MCF 10A (cell line): ENCODE data around the gene RAD23A. TPM values are rescaled to one million over a fixed set of nuclear protein-coding genes. Genes with fewer than 3 reads are reported as not detected.
A peak's percentile ranks its signal among the peaks of the same experiment; 100 is the strongest.

ENCODE experiments used
- BruUV-seq: library from RNA; stranded (reverse); fragments of 400-500 nt; replicated peaks from 2 replicates; lab custom pipeline; 2021; lab: Mats Ljungman, UMichigan
- CTCF ChIA-PET: fragments of 300-600 bp; sonication (Branson Sonifier 250); formaldehyde crosslinking; extraction: SDS; loops from one replicate; lab custom pipeline; 2021; ENCODE audit warnings: antibody characterized with exemption, inconsistent platforms; lab: Yijun Ruan, JAX
- POLR2A ChIA-PET: fragments of 300-600, 350-650 bp; sonication (Branson Sonifier 250); formaldehyde crosslinking; extraction: SDS; loops from one replicate; lab custom pipeline; 2020; ENCODE audit warnings: antibody characterized with exemption, inconsistent platforms; lab: Yijun Ruan, JAX
- DNase-seq: peaks from one replicate; pipeline ENCODE4 v3.0.0-alpha.2; 2018; ENCODE audit not compliant: unreplicated experiment
- H3K27ac Mint-ChIP-seq: one replicate; pipeline ENCODE4 v1.8.0; 2022; ENCODE audit warnings: mild to moderate bottlenecking, low read depth, mixed read lengths; ENCODE audit not compliant: unreplicated experiment
- H3K27me3 Mint-ChIP-seq: one replicate; pipeline ENCODE4 v1.8.0; 2022; ENCODE audit warnings: mixed read lengths; ENCODE audit not compliant: insufficient read depth, unreplicated experiment
- H3K36me3 Mint-ChIP-seq: one replicate; pipeline ENCODE4 v1.8.0; 2022; ENCODE audit warnings: mild to moderate bottlenecking, moderate library complexity, mixed read lengths; ENCODE audit not compliant: insufficient read depth, unreplicated experiment
- H3K4me1 Mint-ChIP-seq: one replicate; pipeline ENCODE4 v1.8.0; 2022; ENCODE audit warnings: mixed read lengths; ENCODE audit not compliant: insufficient read depth, unreplicated experiment
- H3K4me3 Mint-ChIP-seq: one replicate; pipeline ENCODE4 v1.8.0; 2022; ENCODE audit warnings: mild to moderate bottlenecking, moderate library complexity, mixed read lengths; ENCODE audit not compliant: unreplicated experiment
- H3K9me3 Mint-ChIP-seq: one replicate; pipeline ENCODE4 v1.8.0; 2022; ENCODE audit warnings: mixed read lengths; ENCODE audit not compliant: unreplicated experiment
- CTCF ChIP-seq: fragments of 200-600 bp; IDR thresholded peaks from one replicate; pipeline ENCODE4 v1.8.0; 2022; ENCODE audit warnings: antibody characterized with exemption, mild to moderate bottlenecking; ENCODE audit not compliant: unreplicated experiment
- intact Hi-C: fragments of 100-400 bp; cut with micrococcal nuclease; formaldehyde crosslinking; loops from 2 replicates; pipeline ENCODE4 v1.14.1; 2022
- total RNA-seq: library from RNA; stranded (reverse); gene quantifications from 2 replicates; pipeline ENCODE4 v1.2.3, GENCODE V29; 2022

Gene RAD23A
- total RNA-seq, 1 experiment from 2014 or later: 219 TPM

- CTCF ChIA-PET: interaction anchor here (0.6 to 1.9 kb wide), 2 partner anchors 14 to 742 kb away, joined by 3 to 6 read pairs; no protein-coding TSS in a partner anchor
- no TSS peak for BruUV-seq
- Mint-ChIP-seq H3K27ac (no peak overlapping the region), H3K36me3 (no peaks in the 10 kb centered on the region), H3K27me3 (no peaks in the 10 kb centered on the region), H3K9me3 (no peaks in the 10 kb centered on the region), H3K4me1 (peaks cover 13% of the 10 kb centered on the region), H3K4me3 (no peak overlapping the region)
- TF ChIP-seq CTCF: no peak
- intact Hi-C loops: no loop called here
- no peak for DNase-seq
- POLR2A ChIA-PET: no interaction called here
Measured at GRCh38 chr19:12991296-12991695, 45.6 kb downstream of the RAD23A start.

DNA sequence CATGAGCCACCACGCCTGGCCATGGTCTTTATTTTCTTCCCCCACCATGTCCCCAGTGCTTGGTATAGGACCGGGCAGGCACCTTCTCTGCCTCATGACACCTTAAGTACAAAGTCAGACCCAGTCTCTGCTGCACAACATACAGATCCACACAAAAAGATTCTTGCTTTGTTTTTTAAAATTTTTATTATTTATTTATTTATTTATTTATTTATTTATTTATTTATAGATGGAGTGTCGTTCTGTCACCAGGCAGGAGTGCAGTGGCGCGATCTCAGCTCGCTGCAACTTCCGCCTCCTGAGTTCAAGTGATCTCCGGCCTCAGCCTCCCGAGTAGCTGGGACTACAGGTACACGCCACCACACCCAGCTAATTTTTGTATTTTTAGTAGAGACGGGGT is 47.1 kb downstream of the RAD23A start:
- DNase-seq: no peak
- H3K27ac Mint-ChIP-seq: no peak overlapping the region
- peaks cover under 1% of the 10 kb centered on the region for H3K36me3 Mint-ChIP-seq
- no TSS peak for BruUV-seq
- no peaks in the 10 kb centered on the region for H3K27me3 Mint-ChIP-seq
- H3K4me3 Mint-ChIP-seq: no peak overlapping the region
- TF ChIP-seq CTCF: no peak
- intact Hi-C loops: no loop called here
- H3K9me3 Mint-ChIP-seq: no peaks in the 10 kb centered on the region
- ChIA-PET CTCF (interaction anchor here (1.9 kb wide), 1 partner anchor 15 kb away, joined by 6 read pairs; no protein-coding TSS in a partner anchor), POLR2A (interaction anchor here (0.9 kb wide), 1 partner anchor 10 kb away, joined by 4 read pairs; no protein-coding TSS in a partner anchor)
- H3K4me1 Mint-ChIP-seq: peaks cover 17% of the 10 kb centered on the region

GRCh38 chr19:12993562-12993961 is 47.9 kb downstream of the RAD23A start:
- H3K4me1 Mint-ChIP-seq: peaks cover 17% of the 10 kb centered on the region
- no peaks in the 10 kb centered on the region for H3K9me3 Mint-ChIP-seq
- POLR2A ChIA-PET: interaction anchor here (0.6 to 0.9 kb wide), 3 partner anchors 11 to 127 kb away, joined by 3 to 5 read pairs (median 4); no protein-coding TSS in a partner anchor
- no peak for DNase-seq
- H3K4me3 Mint-ChIP-seq: no peak overlapping the region
- BruUV-seq: no TSS peak
- intact Hi-C loops: no loop called here
- no peak overlapping the region for H3K27ac Mint-ChIP-seq
- peaks cover 9% of the 10 kb centered on the region for H3K36me3 Mint-ChIP-seq
- no peak for TF ChIP-seq CTCF
- H3K27me3 Mint-ChIP-seq: no peaks in the 10 kb centered on the region
- CTCF ChIA-PET: interaction anchor here (0.7 to 1.9 kb wide), 5 partner anchors 16 to 101 kb away, joined by 3 to 7 read pairs (median 3); no protein-coding TSS in a partner anchor

- Mint-ChIP-seq H3K36me3 (peaks cover 16% of the 10 kb centered on the region), H3K27me3 (no peaks in the 10 kb centered on the region), H3K27ac (peak within 1 kb of the TSS; percentile 84), H3K9me3 (no peaks in the 10 kb centered on the region), H3K4me3 (peak within 1 kb of the TSS; percentile 74), H3K4me1 (peaks cover 17% of the 10 kb centered on the region)
- POLR2A ChIA-PET: interaction anchor here (1.0 kb wide), 1 partner anchor 20 kb away, joined by 7 read pairs; no protein-coding TSS in a partner anchor
- CTCF ChIA-PET: interaction anchor here (0.7 to 1.6 kb wide), 3 partner anchors 43 to 100 kb away, joined by 3 to 7 read pairs (median 4); no protein-coding TSS in a partner anchor
- TF ChIP-seq CTCF: no peak
- peak; percentile 68 for DNase-seq
- BruUV-seq: no TSS peak
- intact Hi-C loops: no loop called here
Measured at GRCh38 chr19:12994701-12995595, 49.3 kb downstream of the RAD23A start, which contains the start of gene NFIX. Gene NFIX, plus strand, starts transcription at chr19:12995475. Its CDS starts 363 bp downstream, at chr19:12995838.
